MCF 10A (cell line): ENCODE results near the gene GRIA1. TPM values are rescaled to one million over a fixed set of nuclear protein-coding genes. Genes with fewer than 3 reads are reported as not detected.
A peak's percentile ranks its signal among the peaks of the same experiment; 100 is the strongest.

ENCODE experiments used
- BruUV-seq: library from RNA; stranded (reverse); fragments of 400-500 nt; replicated peaks from 2 replicates; lab custom pipeline; 2021; lab: Mats Ljungman, UMichigan
- CTCF ChIA-PET: fragments of 300-600 bp; sonication (Branson Sonifier 250); formaldehyde crosslinking; extraction: SDS; loops from one replicate; lab custom pipeline; 2021; ENCODE audit warnings: antibody characterized with exemption, inconsistent platforms; lab: Yijun Ruan, JAX
- POLR2A ChIA-PET: fragments of 300-600, 350-650 bp; sonication (Branson Sonifier 250); formaldehyde crosslinking; extraction: SDS; loops from one replicate; lab custom pipeline; 2020; ENCODE audit warnings: antibody characterized with exemption, inconsistent platforms; lab: Yijun Ruan, JAX
- DNase-seq: peaks from one replicate; pipeline ENCODE4 v3.0.0-alpha.2; 2018; ENCODE audit not compliant: unreplicated experiment
- H3K27ac Mint-ChIP-seq: one replicate; pipeline ENCODE4 v1.8.0; 2022; ENCODE audit warnings: mild to moderate bottlenecking, low read depth, mixed read lengths; ENCODE audit not compliant: unreplicated experiment
- H3K27me3 Mint-ChIP-seq: one replicate; pipeline ENCODE4 v1.8.0; 2022; ENCODE audit warnings: mixed read lengths; ENCODE audit not compliant: insufficient read depth, unreplicated experiment
- H3K36me3 Mint-ChIP-seq: one replicate; pipeline ENCODE4 v1.8.0; 2022; ENCODE audit warnings: mild to moderate bottlenecking, moderate library complexity, mixed read lengths; ENCODE audit not compliant: insufficient read depth, unreplicated experiment
- H3K4me1 Mint-ChIP-seq: one replicate; pipeline ENCODE4 v1.8.0; 2022; ENCODE audit warnings: mixed read lengths; ENCODE audit not compliant: insufficient read depth, unreplicated experiment
- H3K4me3 Mint-ChIP-seq: one replicate; pipeline ENCODE4 v1.8.0; 2022; ENCODE audit warnings: mild to moderate bottlenecking, moderate library complexity, mixed read lengths; ENCODE audit not compliant: unreplicated experiment
- H3K9me3 Mint-ChIP-seq: one replicate; pipeline ENCODE4 v1.8.0; 2022; ENCODE audit warnings: mixed read lengths; ENCODE audit not compliant: unreplicated experiment
- CTCF ChIP-seq: fragments of 200-600 bp; IDR thresholded peaks from one replicate; pipeline ENCODE4 v1.8.0; 2022; ENCODE audit warnings: antibody characterized with exemption, mild to moderate bottlenecking; ENCODE audit not compliant: unreplicated experiment
- intact Hi-C: fragments of 100-400 bp; cut with micrococcal nuclease; formaldehyde crosslinking; loops from 2 replicates; pipeline ENCODE4 v1.14.1; 2022
- total RNA-seq: library from RNA; stranded (reverse); gene quantifications from 2 replicates; pipeline ENCODE4 v1.2.3, GENCODE V29; 2022

Gene GRIA1
- total RNA-seq, 1 experiment from 2014 or later = not detected

GRCh38 chr5:153571162-153571561, 80.7 kb downstream of the GRIA1 start:
- intact Hi-C loops = no loop called here
- Mint-ChIP-seq H3K4me1 (peaks cover 16% of the 10 kb centered on the region), H3K9me3 (peaks cover 9% of the 10 kb centered on the region), H3K27ac (no peak overlapping the region), H3K27me3 (no peaks in the 10 kb centered on the region), H3K4me3 (no peak overlapping the region), H3K36me3 (peaks cover 9% of the 10 kb centered on the region)
- TF ChIP-seq CTCF = no peak
- DNase-seq = no peak
- POLR2A ChIA-PET = interaction anchor here (1.0 kb wide), 1 partner anchor 12 kb away, joined by 3 read pairs; no protein-coding TSS in a partner anchor
- CTCF ChIA-PET = no interaction called here
- no TSS peak for BruUV-seq

- ChIA-PET CTCF (interaction anchor here (0.8 kb wide), 1 partner anchor 392 kb away, joined by 3 read pairs; no protein-coding TSS in a partner anchor), POLR2A (interaction anchor here (1.4 to 1.6 kb wide), 2 partner anchors 10 to 21 kb away, joined by 3 to 4 read pairs; no protein-coding TSS in a partner anchor)
- intact Hi-C loops = no loop called here
- Mint-ChIP-seq H3K9me3 (peaks cover 4% of the 10 kb centered on the region), H3K4me1 (peaks cover 13% of the 10 kb centered on the region), H3K27ac (no peak overlapping the region), H3K36me3 (no peaks in the 10 kb centered on the region), H3K27me3 (no peaks in the 10 kb centered on the region), H3K4me3 (no peak overlapping the region)
- no peak for TF ChIP-seq CTCF
- BruUV-seq = no TSS peak
- no peak for DNase-seq
Measured at GRCh38 chr5:153572411-153573145, 82.1 kb downstream of the GRIA1 start.

GRCh38 chr5:153573326-153574033, 83.0 kb downstream of the GRIA1 start:
- H3K9me3 Mint-ChIP-seq = no peaks in the 10 kb centered on the region
- CTCF ChIA-PET = interaction anchor here (0.9 to 1.4 kb wide), 4 partner anchors 11 to 76 kb away, joined by 3 to 6 read pairs (median 4); no protein-coding TSS in a partner anchor
- TF ChIP-seq CTCF = no peak
- H3K4me1 Mint-ChIP-seq = peaks cover 10% of the 10 kb centered on the region
- no peaks in the 10 kb centered on the region for H3K27me3 Mint-ChIP-seq
- H3K27ac Mint-ChIP-seq = peak overlapping the region; percentile 49
- intact Hi-C loops = no loop called here
- no peaks in the 10 kb centered on the region for H3K36me3 Mint-ChIP-seq
- POLR2A ChIA-PET = interaction anchor here (0.7 to 1.6 kb wide), 4 partner anchors 11 to 25 kb away, joined by 3 to 4 read pairs (median 4); no protein-coding TSS in a partner anchor
- peak; percentile 59 for DNase-seq
- no peak overlapping the region for H3K4me3 Mint-ChIP-seq
- no TSS peak for BruUV-seq
